Measurements from ENCODE around the gene BRAT1. TPM values are rescaled to one million over a fixed set of nuclear protein-coding genes. Genes with fewer than 3 reads are reported as not detected.

The BRAT1 gene
- total RNA-seq, 1 experiment from 2014 or later = 53.9 TPM

- Histone ChIP-seq H3K4me2 (no peak overlapping the region), H4K20me1 (ENCODE audit: insufficient read depth) (no peaks in the 10 kb centered on the region), H2AFZ (no peak overlapping the region), H3K27me3 (ENCODE audit: insufficient read depth, low read depth) (peaks cover 9% of the 10 kb centered on the region; the same call in 1 of the 2 replicates), H3K4me1 (replicated peaks; ENCODE audit: insufficient read depth) (peaks cover 16% of the 10 kb centered on the region), H3K27ac (no peak overlapping the region), H3K9me3 (ENCODE audit: insufficient read depth, low read depth) (no peaks in the 10 kb centered on the region), H3K79me2 (ENCODE audit: low read depth) (no peaks in the 10 kb centered on the region), H3K9me2 (ENCODE audit: insufficient read depth) (no peaks in the 10 kb centered on the region), H3K36me3 (ENCODE audit: low read depth) (no peaks in the 10 kb centered on the region), H3F3A (ENCODE audit: insufficient read depth, low read depth) (peaks cover 29% of the 10 kb centered on the region), H3K4me3 (no peak overlapping the region)
- POLR2A ChIA-PET (ENCODE audit: unreplicated experiment) = no interaction called here
- BruUV-seq (replicated peaks) = no TSS peak
- intact Hi-C loops (cut with micrococcal nuclease; ENCODE audit: unreplicated experiment) = no loop called here
- no peak for DNase-seq
- CTCF ChIA-PET = no interaction called here
- TF ChIP-seq EZH2 (IDR thresholded peaks at IDR 0.05; ENCODE audit: low read depth) = no peak
- TF ChIP-seq CTCF (conservative IDR thresholded peaks at IDR 0.05) = no peak
These were observed 49.9 kb downstream of the BRAT1 start for GRCh38 chr7:2505401-2505800.

GRCh38 chr7:2504889-2505375 lies 50.4 kb downstream of the BRAT1 start:
- H3K36me3 ChIP-seq (ENCODE audit: low read depth) = no peaks in the 10 kb centered on the region
- BruUV-seq (replicated peaks) = no TSS peak
- H3K4me3 ChIP-seq = no peak overlapping the region
- H3K4me1 ChIP-seq (replicated peaks; ENCODE audit: insufficient read depth) = peaks cover 16% of the 10 kb centered on the region
- ChIA-PET CTCF (no interaction called here), POLR2A (ENCODE audit: unreplicated experiment) (no interaction called here)
- peaks cover 9% of the 10 kb centered on the region; the same call in 1 of the 2 replicates for H3K27me3 ChIP-seq (ENCODE audit: insufficient read depth, low read depth)
- no peaks in the 10 kb centered on the region for H3K9me3 ChIP-seq (ENCODE audit: insufficient read depth, low read depth)
- H2AFZ ChIP-seq = no peak overlapping the region
- no peaks in the 10 kb centered on the region for H4K20me1 ChIP-seq (ENCODE audit: insufficient read depth)
- intact Hi-C loops (cut with micrococcal nuclease; ENCODE audit: unreplicated experiment) = no loop called here
- H3K27ac ChIP-seq = no peak overlapping the region
- H3K9me2 ChIP-seq (ENCODE audit: insufficient read depth) = no peaks in the 10 kb centered on the region
- no peaks in the 10 kb centered on the region for H3K79me2 ChIP-seq (ENCODE audit: low read depth)
- no peak overlapping the region for H3K4me2 ChIP-seq
- H3F3A ChIP-seq (ENCODE audit: insufficient read depth, low read depth) = peaks cover 29% of the 10 kb centered on the region
- TF ChIP-seq CTCF (conservative IDR thresholded peaks at IDR 0.05) (no peak), EZH2 (IDR thresholded peaks at IDR 0.05; ENCODE audit: low read depth) (no peak)
- DNase-seq = no peak

- no peaks in the 10 kb centered on the region for H3K9me2 ChIP-seq (ENCODE audit: insufficient read depth)
- DNase-seq = no peak
- H3K36me3 ChIP-seq (ENCODE audit: low read depth) = no peaks in the 10 kb centered on the region
- ChIA-PET CTCF (no interaction called here), POLR2A (ENCODE audit: unreplicated experiment) (no interaction called here)
- TF ChIP-seq EZH2 (IDR thresholded peaks at IDR 0.05; ENCODE audit: low read depth) (no peak), CTCF (conservative IDR thresholded peaks at IDR 0.05) (no peak)
- H3K4me1 ChIP-seq (replicated peaks; ENCODE audit: insufficient read depth) = peaks cover 15% of the 10 kb centered on the region
- H3K27ac ChIP-seq = no peak overlapping the region
- no peaks in the 10 kb centered on the region for H3K79me2 ChIP-seq (ENCODE audit: low read depth)
- intact Hi-C loops (cut with micrococcal nuclease; ENCODE audit: unreplicated experiment) = no loop called here
- BruUV-seq (replicated peaks) = no TSS peak
- H3K4me3 ChIP-seq = no peak overlapping the region
- H3K9me3 ChIP-seq (ENCODE audit: insufficient read depth, low read depth) = no peaks in the 10 kb centered on the region
- H2AFZ ChIP-seq = no peak overlapping the region
- peaks cover 25% of the 10 kb centered on the region for H3F3A ChIP-seq (ENCODE audit: insufficient read depth, low read depth)
- no peaks in the 10 kb centered on the region for H4K20me1 ChIP-seq (ENCODE audit: insufficient read depth)
- peaks cover 9% of the 10 kb centered on the region; the same call in 1 of the 2 replicates for H3K27me3 ChIP-seq (ENCODE audit: insufficient read depth, low read depth)
- H3K4me2 ChIP-seq = no peak overlapping the region
These were observed 51.0 kb downstream of the BRAT1 start for GRCh38 chr7:2504128-2504888.
